ENCODE measurements around the gene DEFB123.

- no peak for TF ChIP-seq EZH2 (IDR thresholded peaks at IDR 0.05; ENCODE audit: low read length, missing control alignments)
- no peak for TF ChIP-seq CTCF (conservative IDR thresholded peaks at IDR 0.05 in 1 of 2, IDR thresholded peaks at IDR 0.05 in 1 of 2; ENCODE audit: low read depth in 1 of 2, low read length in 2 of 2)
These were observed 50.3 kb downstream of the DEFB123 start for GRCh38 chr20:31490752-31491151.

All from fibroblast of lung (primary cell).